Measurements from ENCODE around the gene EXOC4. TPM values are rescaled to one million over a fixed set of nuclear protein-coding genes. Genes with fewer than 3 reads are reported as not detected.

EXOC4 gene
- total and polyA plus RNA-seq, 2 of the 8 experiments (the other 6 are each of a cell fraction or from before 2014, with no cell fraction given): 27.0 to 67.3 TPM

DNA sequence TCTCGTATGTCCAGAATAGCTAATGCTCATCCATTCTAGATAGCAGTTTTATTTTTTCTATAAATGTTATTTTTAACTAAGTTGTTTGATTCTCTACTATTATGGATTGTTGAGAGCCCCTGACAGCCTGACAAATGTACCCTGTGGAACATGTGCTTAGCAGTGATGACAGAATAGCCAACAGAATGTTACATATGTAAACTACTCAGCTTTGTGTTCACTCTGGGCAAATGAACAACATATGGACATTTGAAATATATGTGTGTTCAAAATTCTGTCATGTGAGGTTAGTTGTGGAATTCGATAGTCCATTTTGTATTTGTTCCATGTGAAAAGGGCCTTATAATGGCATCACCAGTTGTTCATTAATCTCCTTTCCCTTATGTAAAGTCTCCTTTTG is 199.7 kb downstream of the EXOC4 start:
- H2BK12ac ChIP-seq (ENCODE audit: low read depth, low read length): no peak overlapping the region
- H3K4me1 ChIP-seq (replicated peaks in 1 of 4; ENCODE audit: control insufficient read depth in 3 of 4, insufficient read depth in 4 of 4, low read length in 3 of 4): no peaks in the 10 kb centered on the region
- no peak overlapping the region for H2BK5ac ChIP-seq (ENCODE audit: low read depth, low read length)
- no peak overlapping the region for H3K27ac ChIP-seq (ENCODE audit: low read depth, low read length)
- H3K56ac ChIP-seq (replicated peaks; ENCODE audit: insufficient read length, low read depth, low read length): no peak overlapping the region
- H4K91ac ChIP-seq (replicated peaks; ENCODE audit: insufficient read length, low read length): no peak overlapping the region
- no peak overlapping the region for H2BK120ac ChIP-seq (replicated peaks; ENCODE audit: low read depth, low read length)
- no peaks in the 10 kb centered on the region for H3K79me2 ChIP-seq (ENCODE audit: control insufficient read depth in 1 of 2, insufficient read depth in 2 of 2, low read length in 2 of 2)
- no peak overlapping the region for H3K4ac ChIP-seq (replicated peaks; ENCODE audit: insufficient read length, low read depth, low read length)
- no peak overlapping the region for H3K4me3 ChIP-seq (ENCODE audit: extremely low read depth in 1 of 4, insufficient read depth in 2 of 4, low read depth in 3 of 4, low read length in 4 of 4)
- no peak overlapping the region for H3K14ac ChIP-seq (ENCODE audit: insufficient read length)
- no peak overlapping the region for H2BK20ac ChIP-seq (ENCODE audit: low read length)
- no peaks in the 10 kb centered on the region for H3K23me2 ChIP-seq (ENCODE audit: low read depth, low read length)
- no peak overlapping the region for H4K8ac ChIP-seq (ENCODE audit: extremely low read depth, insufficient read depth, low read length)
- no peak overlapping the region for H3K4me2 ChIP-seq (ENCODE audit: insufficient read depth in 1 of 2, low read depth in 2 of 2, low read length in 2 of 2)
- no peak overlapping the region for H2AFZ ChIP-seq (ENCODE audit: low read length)
- no peak overlapping the region for H2AK5ac ChIP-seq (ENCODE audit: low read depth, low read length)
- no peak overlapping the region for H3K9ac ChIP-seq (replicated peaks in 1 of 4; ENCODE audit: extremely low read depth in 1 of 4, low read depth in 3 of 4, low read length in 3 of 4)
- H3K23ac ChIP-seq (ENCODE audit: insufficient read length): no peak overlapping the region
- H3K18ac ChIP-seq (ENCODE audit: extremely low read depth, low read length): no peak overlapping the region
- H3K36me3 ChIP-seq (ENCODE audit: control insufficient read depth in 2 of 4, insufficient read depth in 4 of 4, low read length in 3 of 4): no peaks in the 10 kb centered on the region
- no peak overlapping the region for H2BK15ac ChIP-seq (ENCODE audit: low read length)
- ChIA-PET POLR2A (ENCODE audit: partially characterized antibody) (interaction anchor here (1.1 kb wide), 1 partner anchor 13 kb away, joined by 3 read pairs; no protein-coding TSS in a partner anchor), CTCF (ENCODE audit: partially characterized antibody) (no interaction called here)
- H3K27me3 ChIP-seq (replicated peaks in 1 of 4; ENCODE audit: control insufficient read depth in 3 of 4, extremely low read depth in 1 of 4, insufficient read depth in 3 of 4, low read length in 3 of 4): no peaks in the 10 kb centered on the region
- no peak for FAIRE-seq
- WGBS, 2 experiments (ENCODE audit: extremely low coverage in 1 of 2, insufficient coverage in 1 of 2, insufficient read length in 1 of 2, insufficient replicate concordance in 2 of 2, low coverage in 1 of 2, low lambda C conversion rate in 2 of 2, missing lambda C conversion rate in 1 of 2): 93% methylated on average over 2 of the region's 2 CpGs; no CpG with 5 or more reads in 1 of the 2 experiments
- no peak overlapping the region for H4K5ac ChIP-seq (ENCODE audit: insufficient read length, low read depth, low read length)
- DNase-seq (ENCODE audit: low read depth in 1 of 2, low spot score in 2 of 2): no peak
- H3K79me1 ChIP-seq (ENCODE audit: low read depth, low read length): no peaks in the 10 kb centered on the region; the same call in 1 of the 2 replicates
- H3K9me3 ChIP-seq (ENCODE audit: insufficient read depth in 2 of 2, low read depth in 1 of 2, low read length in 1 of 2): no peaks in the 10 kb centered on the region
- peaks cover 0 to 1% of the 10 kb centered on the region in 2 experiments for H4K20me1 ChIP-seq (replicated peaks in 1 of 2; ENCODE audit: control insufficient read depth in 1 of 2, insufficient read depth in 2 of 2, low read length in 2 of 2)
- TF ChIP-seq ASH2L (IDR thresholded peaks at IDR 0.05; ENCODE audit: low read length) (no peak), BCL11A (IDR thresholded peaks at IDR 0.05; ENCODE audit: low read depth in 2 of 2, low read length in 2 of 2) (no peak)
